LNCaP clone FGC (cell line): Measurements from ENCODE around the gene ATP8A2.
"Not testable (repeated sequence)": the region's sequence is repeated elsewhere in the genome, so short reads cannot be mapped to it uniquely, and the experiment has no call there.

Source experiments
- DNase-seq: peaks from one replicate; pipeline ENCODE4 v3.0.0-alpha.2; 2011; ENCODE audit warnings: low read depth
- H3K4me3 ChIP-seq: 2 replicates; pipeline ENCODE4 v1.5.1; 2011; ENCODE audit warnings: mild to moderate bottlenecking, low read depth, low read length, control low read depth
- CTCF ChIP-seq: IDR thresholded peaks from 2 replicates; pipeline ENCODE4 v1.5.1; 2012; ENCODE audit warnings: mild to moderate bottlenecking; ENCODE audit not compliant: control insufficient read depth, insufficient read depth; ENCODE audit errors: extremely low read depth

ATP8A2 gene

GRCh38 chr13:26054896-26055295 lies 683.1 kb downstream of the ATP8A2 start:
- no peak overlapping the region for H3K4me3 ChIP-seq
- DNase-seq, result no peak
- TF ChIP-seq CTCF, result no peak

- no peak overlapping the region for H3K4me3 ChIP-seq
- TF ChIP-seq CTCF, result no peak
- DNase-seq, result no peak
Observed at GRCh38 chr13:26058704-26059103, 686.9 kb downstream of the ATP8A2 start.

- no peak for DNase-seq
- H3K4me3 ChIP-seq, result no peak overlapping the region
- TF ChIP-seq CTCF, result no peak
Observed at GRCh38 chr13:26060357-26060756, 688.6 kb downstream of the ATP8A2 start.

- DNase-seq, result no peak
- H3K4me3 ChIP-seq, result no peak overlapping the region
- no peak for TF ChIP-seq CTCF
Observed at GRCh38 chr13:26061256-26061655, 689.5 kb downstream of the ATP8A2 start.

GRCh38 chr13:26061947-26062346 lies 690.2 kb downstream of the ATP8A2 start:
- no peak for TF ChIP-seq CTCF
- no peak for DNase-seq
- H3K4me3 ChIP-seq, result no peak overlapping the region

GRCh38 chr13:26062853-26063444 lies 691.2 kb downstream of the ATP8A2 start:
- no peak overlapping the region for H3K4me3 ChIP-seq
- peak; percentile 70 for TF ChIP-seq CTCF
- peak; percentile 43 for DNase-seq

GRCh38 chr13:26066492-26066891 lies 694.7 kb downstream of the ATP8A2 start:
- DNase-seq, result not testable (repeated sequence)

More at GRCh38 chr13:26066492-26066891, 694.7 kb downstream of the ATP8A2 start:
- not testable (repeated sequence) for H3K4me3 ChIP-seq
